Measurements from ENCODE around the gene STAU1.
A peak's percentile ranks its signal among the peaks of the same experiment; 100 is the strongest.
"Not testable (repeated sequence)": the region's sequence is repeated elsewhere in the genome, so short reads cannot be mapped to it uniquely, and the experiment has no call there.

Gene STAU1, protein sequence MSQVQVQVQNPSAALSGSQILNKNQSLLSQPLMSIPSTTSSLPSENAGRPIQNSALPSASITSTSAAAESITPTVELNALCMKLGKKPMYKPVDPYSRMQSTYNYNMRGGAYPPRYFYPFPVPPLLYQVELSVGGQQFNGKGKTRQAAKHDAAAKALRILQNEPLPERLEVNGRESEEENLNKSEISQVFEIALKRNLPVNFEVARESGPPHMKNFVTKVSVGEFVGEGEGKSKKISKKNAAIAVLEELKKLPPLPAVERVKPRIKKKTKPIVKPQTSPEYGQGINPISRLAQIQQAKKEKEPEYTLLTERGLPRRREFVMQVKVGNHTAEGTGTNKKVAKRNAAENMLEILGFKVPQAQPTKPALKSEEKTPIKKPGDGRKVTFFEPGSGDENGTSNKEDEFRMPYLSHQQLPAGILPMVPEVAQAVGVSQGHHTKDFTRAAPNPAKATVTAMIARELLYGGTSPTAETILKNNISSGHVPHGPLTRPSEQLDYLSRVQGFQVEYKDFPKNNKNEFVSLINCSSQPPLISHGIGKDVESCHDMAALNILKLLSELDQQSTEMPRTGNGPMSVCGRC

DNA sequence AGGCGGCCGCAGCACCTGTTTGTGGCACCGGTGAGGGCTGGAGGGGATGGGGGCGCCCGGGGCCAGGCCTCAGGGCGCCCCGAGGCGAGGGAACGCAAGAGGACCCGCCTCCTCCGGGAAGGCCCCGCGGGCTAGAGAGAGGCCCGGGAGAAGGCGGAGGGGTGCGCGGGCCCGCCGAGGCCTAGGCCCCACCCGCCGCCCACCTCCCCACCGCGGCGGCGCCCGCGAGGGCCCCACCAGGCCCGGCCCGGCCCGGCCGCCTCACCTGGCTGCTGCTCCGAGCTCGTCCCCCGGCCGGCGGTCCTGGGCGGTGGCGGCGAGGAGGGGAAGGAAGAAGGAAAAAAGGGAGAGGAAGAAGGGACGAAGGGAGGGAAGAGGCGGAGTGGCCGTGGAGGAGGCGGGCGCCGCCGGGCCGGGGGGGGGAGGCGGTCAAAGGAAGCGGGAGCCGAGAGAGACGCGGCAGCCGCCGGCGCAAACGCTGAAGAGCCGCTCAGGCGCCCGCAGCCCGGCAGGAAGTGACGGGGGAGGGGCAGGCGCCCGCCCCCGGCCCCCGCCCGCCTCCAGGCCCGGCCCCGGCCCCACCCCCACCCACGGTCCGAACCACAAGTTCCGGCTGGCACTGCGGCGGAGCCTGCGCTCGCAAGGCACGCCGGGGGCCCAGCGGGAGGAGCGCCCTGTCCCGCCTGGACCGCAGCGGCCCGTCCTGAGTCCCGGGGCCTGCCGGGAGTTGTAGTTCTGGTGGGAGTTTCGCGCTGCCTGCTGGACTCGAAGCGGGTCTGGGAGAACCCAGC is at the start of gene STAU1:
Gene STAU1, minus strand, starts transcription at position 484 of the 791 bp plus-strand sequence. CDS start 22,133 bp downstream, outside the sequence.
- peak; percentile 86 for DNase-seq (ENCODE audit: low read depth in 2 of 2)

DNA sequence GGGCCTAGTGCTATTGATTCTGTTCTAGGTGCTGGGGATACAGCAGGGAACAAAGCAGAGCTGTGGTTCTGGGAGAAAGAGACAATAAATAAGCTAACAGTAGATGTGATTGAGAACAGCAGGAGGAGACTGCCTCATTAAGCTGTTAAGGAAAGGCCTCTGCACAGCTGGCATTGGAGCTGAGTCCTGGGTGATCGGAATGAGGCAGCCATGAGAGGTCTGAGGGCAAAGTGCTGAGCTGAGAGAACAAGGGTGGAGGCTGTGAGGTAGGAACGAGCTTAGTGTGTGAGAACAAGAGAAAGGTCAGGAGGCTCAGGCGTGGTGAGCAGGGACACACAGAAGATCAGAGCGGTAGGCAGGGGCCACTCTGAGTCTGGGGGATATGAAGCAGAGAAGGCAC is 49.4 kb upstream of the STAU1 start:
- no peak for DNase-seq (ENCODE audit: low read depth in 2 of 2)

DNA sequence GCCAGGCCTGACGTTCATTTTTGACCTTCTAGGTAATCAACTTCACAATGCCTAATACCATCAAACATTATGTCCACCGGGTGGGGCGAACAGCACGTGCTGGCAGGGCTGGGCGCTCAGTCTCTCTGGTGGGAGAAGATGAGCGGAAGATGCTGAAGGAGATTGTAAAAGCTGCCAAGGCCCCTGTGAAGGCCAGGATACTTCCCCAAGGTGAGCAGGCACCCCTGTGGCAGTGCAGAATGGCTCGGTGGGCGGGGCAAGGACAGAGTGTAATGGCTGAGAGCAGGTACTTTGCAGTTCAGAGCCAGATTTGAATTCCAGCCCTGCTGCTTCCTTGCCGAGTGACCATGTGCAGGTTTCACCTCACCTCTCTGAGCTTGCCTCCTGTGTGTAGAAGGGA is 48.2 kb upstream of the STAU1 start:
- DNase-seq (ENCODE audit: low read depth in 2 of 2): no peak

DNA sequence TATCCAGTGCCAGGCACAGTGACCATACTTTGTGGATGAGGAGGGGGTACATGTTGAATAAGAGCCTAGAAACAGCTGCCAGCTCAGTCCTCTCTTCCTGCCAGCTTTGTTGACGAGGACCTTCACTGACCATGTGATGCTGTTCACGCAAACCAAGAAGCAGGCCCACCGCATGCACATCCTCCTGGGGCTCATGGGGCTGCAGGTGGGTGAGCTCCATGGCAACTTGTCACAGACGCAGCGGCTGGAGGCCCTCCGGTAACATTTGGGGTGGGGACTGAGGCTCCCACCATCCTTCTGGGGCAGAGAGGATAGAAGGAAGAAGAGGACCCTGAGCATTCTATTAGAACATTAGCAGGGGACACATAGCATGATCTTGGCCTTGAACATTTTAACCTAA is 46.7 kb upstream of the STAU1 start:
- DNase-seq (ENCODE audit: low read depth in 2 of 2): no peak

DNA sequence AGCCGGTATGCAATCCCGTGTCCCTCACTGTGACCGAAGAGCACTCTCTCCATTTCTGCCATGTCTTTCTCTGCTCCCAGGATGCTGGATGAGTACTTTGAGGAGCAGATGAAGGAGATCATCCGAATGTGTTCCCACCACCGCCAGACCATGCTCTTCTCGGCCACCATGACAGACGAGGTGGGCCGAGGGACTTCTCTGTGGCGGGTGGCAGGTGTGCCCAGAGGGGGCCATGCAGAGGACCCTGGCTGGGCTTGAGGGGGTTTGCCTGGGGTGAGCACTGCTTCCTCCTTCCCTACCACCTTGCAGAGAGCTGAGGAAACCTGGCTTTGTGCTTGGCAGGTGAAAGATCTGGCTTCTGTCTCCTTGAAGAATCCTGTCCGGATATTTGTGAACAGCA is 45.1 kb upstream of the STAU1 start:
- no peak for DNase-seq (ENCODE audit: low read depth in 2 of 2)

DNA sequence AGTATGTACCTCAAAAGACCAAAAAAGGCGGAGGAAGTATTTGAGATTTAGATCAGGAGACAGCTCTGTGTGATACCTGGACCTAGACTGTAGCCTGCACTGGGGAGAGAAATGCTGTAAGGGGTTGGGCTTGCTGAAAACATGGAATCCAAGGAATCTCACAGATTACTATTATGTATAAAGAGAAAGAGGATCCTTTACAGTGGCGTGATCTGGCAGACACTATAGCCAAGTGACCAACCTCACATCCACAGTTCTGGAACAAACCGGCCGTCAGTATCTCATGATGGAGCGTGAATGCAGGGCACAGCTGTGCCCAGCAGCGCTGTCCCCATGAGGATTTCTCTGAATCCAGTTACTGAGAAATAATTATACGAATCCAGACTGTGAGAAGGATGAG is 43.3 kb upstream of the STAU1 start:
- no peak for DNase-seq (ENCODE audit: low read depth in 2 of 2)

DNA sequence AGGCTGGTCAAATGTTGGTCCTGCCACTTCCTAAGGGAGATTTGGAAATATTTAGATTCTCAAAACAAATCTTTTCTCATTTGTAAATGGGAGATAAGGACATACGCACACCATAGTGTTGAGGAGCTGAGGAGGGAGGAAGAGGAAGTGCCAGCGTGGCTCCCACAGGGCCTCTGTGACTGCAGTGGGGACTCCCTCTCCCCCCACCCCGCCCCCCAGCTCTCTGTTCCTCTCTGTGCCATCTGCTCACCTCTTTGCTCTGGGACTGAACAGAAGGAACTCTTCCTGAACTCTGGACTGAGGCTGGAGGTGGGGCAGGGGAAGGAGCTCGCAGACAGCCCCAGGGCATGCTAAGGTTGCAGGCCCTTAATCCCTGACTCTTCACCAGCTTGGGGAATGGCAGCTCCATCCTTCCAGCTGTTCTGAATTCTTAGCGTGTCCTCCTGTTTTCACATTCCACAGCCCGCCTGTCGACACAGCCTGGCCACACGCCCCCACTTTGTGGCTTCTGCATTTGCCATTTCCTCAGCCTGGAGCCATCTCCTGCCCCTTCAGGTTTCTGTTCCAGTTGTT is 42.5 kb upstream of the STAU1 start:
- DNase-seq (ENCODE audit: low read depth in 2 of 2): no peak

DNA sequence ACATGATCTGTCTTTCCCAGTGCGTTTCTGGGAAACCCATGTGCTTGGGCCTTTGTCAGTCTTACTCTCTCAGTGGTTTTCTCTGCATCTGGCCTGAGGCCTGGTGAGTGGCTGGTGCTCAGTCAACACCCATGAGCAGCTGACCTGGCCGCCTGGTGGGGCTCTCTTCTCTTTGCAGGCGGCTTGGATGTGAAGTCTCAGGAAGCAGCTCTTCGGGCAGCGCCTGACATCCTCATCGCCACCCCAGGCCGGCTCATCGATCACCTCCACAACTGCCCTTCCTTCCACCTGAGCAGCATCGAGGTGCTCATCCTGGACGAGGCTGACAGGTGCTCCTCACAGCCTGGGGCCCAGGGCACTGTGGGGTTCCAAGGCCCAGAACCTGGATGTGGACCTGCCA is 41.9 kb upstream of the STAU1 start:
- DNase-seq (ENCODE audit: low read depth in 2 of 2): no peak

DNA sequence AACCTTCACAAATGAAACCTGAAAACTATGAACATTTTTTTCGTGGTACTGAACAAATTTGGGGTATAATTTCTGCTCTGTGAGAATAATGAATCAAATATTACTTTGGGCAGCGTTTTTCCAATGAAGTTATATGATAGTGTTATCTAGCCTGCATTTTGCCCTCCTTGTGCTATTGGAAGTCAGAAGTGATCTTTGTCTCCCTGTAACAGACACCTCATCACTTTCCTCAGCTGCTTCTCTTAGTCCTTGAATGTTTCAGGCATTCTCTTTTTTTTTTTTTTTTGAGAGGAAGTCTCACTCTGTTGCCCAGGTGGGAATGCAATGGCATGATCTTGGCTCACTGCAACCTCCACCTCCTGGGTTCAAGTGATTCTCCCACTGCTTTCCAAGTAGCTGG is 41.2 kb upstream of the STAU1 start:
- DNase-seq (ENCODE audit: low read depth in 2 of 2): no peak

DNA sequence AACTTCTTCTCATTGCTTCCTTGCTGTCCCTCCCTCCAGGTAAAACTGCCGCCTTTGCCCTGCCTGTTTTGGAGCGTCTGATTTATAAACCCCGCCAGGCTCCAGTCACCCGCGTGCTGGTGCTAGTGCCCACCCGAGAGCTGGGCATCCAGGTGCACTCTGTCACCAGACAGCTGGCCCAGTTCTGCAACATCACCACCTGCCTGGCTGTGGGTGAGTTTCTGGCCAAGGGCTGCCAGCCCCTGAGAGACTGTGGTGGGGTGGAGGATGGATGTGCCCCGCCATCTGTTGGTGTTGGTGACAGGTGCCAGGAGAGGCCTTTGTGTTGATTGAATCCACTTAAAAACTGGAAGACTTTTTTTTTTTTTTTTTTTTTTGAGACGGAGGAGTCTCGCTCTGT is 40.5 kb upstream of the STAU1 start:
- DNase-seq (ENCODE audit: low read depth in 2 of 2): no peak

DNA sequence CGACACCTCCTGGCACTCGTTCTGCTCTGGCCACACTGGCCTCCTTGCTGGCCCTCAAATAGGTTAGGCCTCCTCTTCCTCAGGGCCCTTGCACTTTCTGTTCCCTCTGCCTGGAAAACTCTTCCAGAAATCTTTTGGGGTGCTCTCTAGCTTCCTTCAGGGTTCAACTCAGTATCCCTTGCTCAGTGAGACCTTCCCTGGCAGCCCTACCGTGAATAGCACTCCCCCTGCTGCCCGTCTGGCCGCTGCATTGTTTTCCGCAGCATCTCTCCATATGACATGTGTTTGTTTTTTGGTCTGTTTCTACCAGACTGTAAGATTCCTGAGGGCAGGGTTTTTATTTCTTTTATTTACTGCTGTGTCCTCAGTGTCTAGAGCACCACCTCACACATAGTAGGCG is 37.8 kb upstream of the STAU1 start:
- DNase-seq (ENCODE audit: low read depth in 2 of 2): no peak

DNA sequence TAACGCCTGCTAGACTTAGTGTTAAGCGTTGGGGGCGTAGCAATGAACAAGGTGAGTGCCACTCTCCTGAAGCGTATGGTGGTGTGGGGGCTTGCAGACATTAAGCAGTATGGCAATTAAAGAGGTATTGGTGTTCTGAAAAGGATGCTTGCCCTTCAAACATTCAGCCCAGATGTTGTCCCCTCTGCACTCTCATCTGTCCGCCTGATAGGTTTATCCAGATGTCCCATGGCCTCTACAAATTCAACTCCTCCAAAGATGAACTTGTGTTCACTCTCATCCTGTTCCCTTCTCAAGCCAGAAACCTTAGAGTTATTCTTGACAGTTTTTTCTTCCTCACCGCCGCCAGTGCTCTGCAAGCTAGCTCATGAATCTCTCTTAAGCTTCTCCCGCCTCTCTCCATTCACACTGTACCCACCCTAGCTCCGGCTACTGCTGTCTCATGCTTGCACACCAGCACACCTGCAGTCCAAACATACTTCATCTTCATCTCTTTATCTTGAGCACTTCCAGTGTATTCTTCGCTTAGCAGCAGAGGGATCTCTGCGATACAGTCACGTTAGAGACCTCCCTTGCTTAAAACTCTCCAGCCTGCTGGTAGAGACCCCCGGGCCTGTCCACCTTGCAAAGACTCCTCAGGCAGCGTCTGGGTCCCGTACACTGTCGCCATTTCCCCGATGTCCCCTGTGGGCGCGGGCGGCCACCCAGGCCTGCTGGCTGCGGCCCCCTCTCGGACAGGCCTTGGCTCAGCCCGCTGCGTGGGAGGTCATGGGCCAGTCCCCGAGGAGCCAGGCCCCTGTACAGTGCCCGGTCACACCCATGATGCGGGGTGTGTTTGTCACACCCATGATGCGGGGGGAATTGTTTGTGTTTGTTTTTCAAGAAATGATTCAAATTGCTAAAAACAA is 32.0 kb upstream of the STAU1 start:
- no peak for DNase-seq (ENCODE audit: low read depth in 2 of 2)

DNA sequence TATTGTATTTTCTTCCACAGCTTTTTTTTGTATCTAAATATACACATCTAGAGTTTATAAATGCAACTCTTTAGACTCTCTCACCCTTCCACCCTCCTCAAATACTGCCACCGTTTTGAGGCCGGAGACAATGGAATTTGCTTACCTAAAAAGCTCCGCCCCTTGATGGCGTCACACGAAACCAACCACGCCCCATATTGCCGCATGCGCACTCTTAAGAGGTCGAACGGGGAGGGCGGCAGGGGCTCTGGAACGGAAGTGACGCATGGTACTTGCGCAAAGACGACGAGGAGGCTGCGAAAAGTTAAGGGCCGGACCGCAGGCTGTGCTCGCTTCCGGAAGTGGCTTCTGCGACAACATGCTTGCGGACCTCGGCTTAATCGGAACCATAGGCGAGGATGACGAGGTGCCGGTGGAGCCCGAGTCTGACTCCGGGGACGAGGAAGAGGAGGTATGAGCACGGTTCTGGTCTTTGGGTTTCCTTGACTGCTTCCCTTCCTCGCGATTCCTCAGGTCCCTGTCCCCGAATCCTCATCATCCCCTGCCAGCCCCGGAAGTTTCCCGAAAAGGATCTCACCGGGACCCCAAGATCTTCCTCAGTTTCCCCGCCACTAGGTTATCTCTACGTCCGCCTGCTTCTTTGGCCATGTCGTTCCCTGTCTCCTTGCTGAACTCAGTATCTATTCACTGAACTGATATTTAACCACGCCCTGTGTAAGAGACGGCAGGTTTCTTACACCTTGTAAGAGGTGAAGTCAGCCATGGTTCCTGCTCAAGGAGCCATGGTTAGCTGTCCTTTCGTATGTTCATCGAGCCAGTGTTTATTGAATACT is 31.2 kb upstream of the STAU1 start, which contains the start of gene DDX27:
Gene DDX27, plus strand, starts transcription at position 326 of the 833 bp plus-strand sequence. Its CDS starts 33 bp downstream, at position 359.
- DNase-seq (ENCODE audit: low read depth in 2 of 2): peak; percentile 92 to 94

DNA sequence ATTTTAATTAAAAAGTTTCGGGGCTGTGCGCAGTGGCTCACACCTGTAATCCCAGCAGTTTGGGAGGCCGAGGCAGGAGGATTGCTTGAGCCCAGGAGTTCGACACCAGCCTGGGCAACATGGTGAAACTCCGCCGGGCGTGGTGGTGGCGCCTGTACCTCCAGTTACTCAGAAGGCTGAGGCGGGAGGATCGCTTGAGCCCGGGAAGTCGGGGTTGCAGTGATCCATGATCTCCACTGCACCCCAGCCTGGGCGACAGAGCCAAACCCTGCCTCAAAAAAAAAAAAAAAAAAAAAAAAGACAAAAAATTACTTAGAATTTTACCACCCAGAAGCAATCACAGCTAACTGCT is 30.6 kb upstream of the STAU1 start:
- not testable (repeated sequence) for DNase-seq (ENCODE audit: low read depth in 2 of 2)

DNA sequence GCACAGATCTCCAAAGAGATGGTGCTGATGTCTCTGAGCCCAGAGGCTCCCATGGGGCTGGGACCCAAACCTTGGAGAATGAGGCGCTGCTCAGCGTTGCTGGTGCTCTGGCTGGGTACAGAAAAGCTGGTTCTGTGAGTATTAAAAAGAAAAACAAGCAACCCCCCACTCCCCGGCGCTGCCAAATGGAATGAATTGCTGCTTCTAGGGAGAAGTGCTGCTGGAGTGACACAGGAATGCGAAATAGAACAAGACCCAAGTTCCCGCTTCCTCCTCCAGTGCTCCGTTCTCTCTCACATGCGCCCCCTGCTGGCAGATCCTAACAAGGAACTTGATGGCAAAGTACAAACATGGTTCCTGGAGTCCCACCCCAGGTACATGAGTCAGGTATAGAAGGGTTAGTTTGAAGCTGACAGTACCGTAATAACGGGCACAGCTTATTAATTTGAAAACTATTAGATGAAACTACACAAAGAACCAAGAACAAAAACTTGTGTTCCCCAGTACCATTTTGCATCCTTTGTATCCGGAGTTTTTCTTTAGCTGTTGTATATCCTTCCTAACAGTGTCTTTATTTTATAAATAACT is 29.0 kb upstream of the STAU1 start:
- peak; percentile 98 to 99 for DNase-seq (ENCODE audit: low read depth in 2 of 2)

DNA sequence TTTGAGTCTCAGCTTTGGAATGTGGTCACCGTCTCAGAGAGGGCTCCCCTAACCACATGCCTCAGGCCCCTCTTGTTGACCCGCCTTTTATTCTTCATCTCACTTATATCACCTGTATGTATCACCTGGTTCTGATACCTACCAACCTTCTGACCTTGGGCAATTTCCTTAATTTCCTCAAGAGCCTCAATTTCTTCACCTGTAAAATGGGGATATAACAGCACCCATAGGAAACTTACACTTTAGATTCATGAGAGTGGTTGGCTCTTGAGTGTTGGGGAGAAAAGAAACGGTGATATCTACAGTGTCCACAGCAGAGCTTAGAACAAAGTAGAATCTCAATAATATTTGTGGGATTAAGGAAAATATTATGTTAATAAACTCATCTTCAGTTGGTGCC is 27.1 kb upstream of the STAU1 start:
- DNase-seq (ENCODE audit: low read depth in 2 of 2): no peak

DNA sequence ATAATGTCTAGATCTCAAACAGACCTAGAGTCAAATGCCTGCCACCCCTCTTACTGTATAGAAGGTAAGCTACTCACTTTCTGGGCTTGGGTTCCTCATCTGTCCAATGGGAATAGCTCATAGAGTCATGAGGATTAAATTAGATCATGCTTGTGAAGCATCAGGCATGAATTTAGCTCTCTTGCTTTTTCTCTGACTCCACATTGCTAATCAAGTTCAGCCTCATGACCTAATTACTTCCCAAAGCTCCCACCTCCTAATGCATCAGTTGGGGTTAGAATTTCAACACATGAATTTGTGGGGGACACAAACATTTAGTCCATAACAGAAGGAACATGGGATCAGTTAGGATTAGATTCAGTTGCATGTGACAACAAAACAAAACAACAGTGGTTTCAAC is 26.4 kb upstream of the STAU1 start:
- no peak for DNase-seq (ENCODE audit: low read depth in 2 of 2)

DNA sequence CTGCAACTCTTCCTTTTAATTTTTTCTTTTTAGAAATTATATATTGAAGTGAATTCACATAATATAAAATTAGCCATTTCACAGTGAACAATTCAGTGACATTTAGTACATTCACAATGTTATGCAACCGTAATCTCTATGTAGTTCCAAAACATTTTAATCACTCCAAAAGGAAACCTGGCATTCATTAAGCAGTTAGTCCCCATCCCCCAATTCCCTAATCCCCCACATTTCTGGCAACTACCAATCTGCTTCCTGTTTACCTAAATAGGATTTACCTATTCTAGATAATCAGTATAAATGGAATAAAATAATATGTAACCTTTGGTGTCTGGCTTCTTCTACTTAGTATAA is 22.6 kb upstream of the STAU1 start:
- no peak for DNase-seq (ENCODE audit: low read depth in 2 of 2)

DNA sequence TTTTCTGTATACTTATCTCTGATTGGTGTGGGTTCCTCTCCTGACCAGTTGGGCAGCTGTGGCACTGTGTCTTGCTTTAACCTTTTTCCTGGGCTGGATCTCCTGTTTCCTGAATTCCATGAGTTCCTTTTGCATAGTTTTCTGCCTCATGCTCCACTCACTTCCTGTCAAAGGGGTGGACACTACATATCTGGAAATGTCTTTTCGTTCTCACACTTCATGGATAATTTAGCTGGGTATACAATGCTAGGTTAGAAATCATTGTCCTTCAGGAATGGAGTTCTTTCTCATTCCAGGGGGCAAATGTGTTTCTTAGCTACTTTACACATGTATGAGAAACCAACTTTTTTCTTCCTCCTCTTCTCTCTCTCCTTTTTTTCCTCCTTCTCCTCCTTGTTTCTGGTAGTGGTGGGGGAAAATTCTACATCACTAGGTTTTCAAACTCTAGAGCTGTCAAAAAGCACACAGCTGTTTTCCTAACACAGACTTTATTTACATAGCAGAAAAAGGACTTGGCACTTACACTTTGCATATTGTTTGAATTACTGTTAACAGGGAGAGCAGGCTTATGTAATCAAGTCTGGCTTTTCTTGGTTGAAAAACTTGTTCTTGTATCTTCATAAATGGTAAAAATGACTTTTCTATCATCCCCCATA is 22.1 kb upstream of the STAU1 start:
- DNase-seq (ENCODE audit: low read depth in 2 of 2): no peak

DNA sequence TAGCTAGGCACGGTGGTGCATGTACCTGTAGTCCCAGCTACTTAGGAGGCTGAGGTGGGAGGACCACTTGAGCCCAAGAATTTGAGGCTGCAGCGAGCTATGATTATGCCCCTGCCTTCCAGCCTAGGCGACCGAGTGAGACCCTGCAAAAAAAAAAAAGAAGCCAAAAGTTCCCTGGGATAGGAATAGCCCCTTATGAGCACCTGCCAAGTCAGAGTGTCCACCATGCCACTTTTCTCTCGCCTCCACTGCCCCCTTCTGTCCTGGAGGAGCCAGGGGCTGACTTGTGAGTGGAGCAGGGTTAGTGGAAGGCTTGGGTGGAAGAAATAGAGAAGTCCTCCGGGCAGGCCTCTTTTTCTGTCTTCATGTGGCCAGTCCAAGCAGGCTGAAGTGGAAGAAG is 18.9 kb upstream of the STAU1 start:
- DNase-seq (ENCODE audit: low read depth in 2 of 2): no peak

Data from activated CD4-positive, alpha-beta T cell treated with anti-CD3 and anti-CD28 coated beads for 24 hours (primary cell).